Activated CD8-positive, alpha-beta memory T cell treated with anti-CD3 and anti-CD28 coated beads, Interleukin-2, amount 50 U/mL, for 1 hour (primary cell): Measurements from ENCODE around the gene GRM4.
"Not testable (repeated sequence)": the region's sequence is repeated elsewhere in the genome, so short reads cannot be mapped to it uniquely, and the experiment has no call there.

Source experiments
- DNase-seq: peaks from one replicate; pipeline ENCODE4 v3.0.0-alpha.2; 2020; ENCODE audit errors: extremely low read depth

GRM4 gene

GRCh38 chr6:34146021-34146782 lies at the start of gene GRM4:
GRM4 (minus strand) TSS chr6:34146087; CDS start chr6:34133496, 12,591 bp downstream.
- no peak for DNase-seq

GRCh38 chr6:34194772-34195171 lies 48.9 kb upstream of the GRM4 start:
- no peak for DNase-seq

- no peak for DNase-seq
Observed at GRCh38 chr6:34190504-34191122, 44.7 kb upstream of the GRM4 start.

GRCh38 chr6:34189806-34190503 lies 44.1 kb upstream of the GRM4 start:
- peak; percentile 24 for DNase-seq

- DNase-seq, result not testable (repeated sequence)
Observed at GRCh38 chr6:34184726-34185125, 38.8 kb upstream of the GRM4 start.

GRCh38 chr6:34182751-34183531 lies 37.1 kb upstream of the GRM4 start:
- DNase-seq, result peak; percentile 66

- no peak for DNase-seq
Observed at GRCh38 chr6:34181908-34182307, 36.0 kb upstream of the GRM4 start.

- no peak for DNase-seq
Observed at GRCh38 chr6:34179106-34179720, 33.3 kb upstream of the GRM4 start.

- no peak for DNase-seq
Observed at GRCh38 chr6:34178357-34179105, 32.6 kb upstream of the GRM4 start.

- DNase-seq, result no peak
Observed at GRCh38 chr6:34177181-34177591, 31.3 kb upstream of the GRM4 start.

GRCh38 chr6:34176261-34177031 lies 30.6 kb upstream of the GRM4 start:
- DNase-seq, result no peak

- DNase-seq, result no peak
Observed at GRCh38 chr6:34174846-34175399, 29.0 kb upstream of the GRM4 start.

- no peak for DNase-seq
Observed at GRCh38 chr6:34172961-34173775, 27.3 kb upstream of the GRM4 start.

GRCh38 chr6:34170346-34170745 lies 24.5 kb upstream of the GRM4 start:
- no peak for DNase-seq

- DNase-seq, result no peak
Observed at GRCh38 chr6:34169897-34170296, 24.0 kb upstream of the GRM4 start.

GRCh38 chr6:34161857-34162515 lies 16.1 kb upstream of the GRM4 start:
- no peak for DNase-seq

- DNase-seq, result no peak
Observed at GRCh38 chr6:34159844-34160243, 14.0 kb upstream of the GRM4 start.

GRCh38 chr6:34158876-34159275 lies 13.0 kb upstream of the GRM4 start:
- no peak for DNase-seq
